Hematopoietic multipotent progenitor cell treated with erythropoietin and hydrocortisone succinate and interleukin-3 and kit ligand, for 4 days (in vitro differentiated cells): ENCODE data around the gene SMTNL2.
"Not testable (repeated sequence)": the region's sequence is repeated elsewhere in the genome, so short reads cannot be mapped to it uniquely, and the experiment has no call there.

Experiments
- DNase-seq: peaks from one replicate; pipeline ENCODE4 v3.0.0-alpha.2; 2015

SMTNL2 gene

GRCh38 chr17:4587195-4587594 is 2.9 kb downstream of the SMTNL2 start:
- DNase-seq, result no peak

GRCh38 chr17:4587803-4588202 is 3.5 kb downstream of the SMTNL2 start:
- DNase-seq, result peak; percentile 64

GRCh38 chr17:4588391-4588790 is 4.1 kb downstream of the SMTNL2 start:
- DNase-seq, result no peak

GRCh38 chr17:4588898-4589625 is 4.7 kb downstream of the SMTNL2 start:
- no peak for DNase-seq

- DNase-seq, result not testable (repeated sequence)
Observed at GRCh38 chr17:4590042-4590441, 5.7 kb downstream of the SMTNL2 start.

GRCh38 chr17:4590981-4591453 is 6.7 kb downstream of the SMTNL2 start:
- no peak for DNase-seq

GRCh38 chr17:4591529-4591928 is 7.2 kb downstream of the SMTNL2 start:
- DNase-seq, result no peak

GRCh38 chr17:4592240-4593005 is 8.1 kb downstream of the SMTNL2 start:
- DNase-seq, result no peak

- DNase-seq, result no peak
Observed at GRCh38 chr17:4593021-4593421, 8.7 kb downstream of the SMTNL2 start.

- no peak for DNase-seq
Observed at GRCh38 chr17:4594406-4594805, 10.1 kb downstream of the SMTNL2 start.

GRCh38 chr17:4594931-4595684 is 10.8 kb downstream of the SMTNL2 start:
- DNase-seq, result peak; percentile 88

- DNase-seq, result not testable (repeated sequence)
Observed at GRCh38 chr17:4595685-4596342, 11.5 kb downstream of the SMTNL2 start.

- no peak for DNase-seq
Observed at GRCh38 chr17:4596636-4597380, 12.5 kb downstream of the SMTNL2 start.

GRCh38 chr17:4597975-4598374 is 13.6 kb downstream of the SMTNL2 start:
- DNase-seq, result no peak

GRCh38 chr17:4598776-4599504 is 14.6 kb downstream of the SMTNL2 start:
- no peak for DNase-seq

- DNase-seq, result no peak
Observed at GRCh38 chr17:4599505-4600281, 15.4 kb downstream of the SMTNL2 start.

- no peak for DNase-seq
Observed at GRCh38 chr17:4600563-4600962, 16.2 kb downstream of the SMTNL2 start.

GRCh38 chr17:4601326-4601725 is 17.0 kb downstream of the SMTNL2 start:
- DNase-seq, result no peak

GRCh38 chr17:4602041-4602440 is 17.7 kb downstream of the SMTNL2 start:
- no peak for DNase-seq

- no peak for DNase-seq
Observed at GRCh38 chr17:4604111-4604644, 19.8 kb downstream of the SMTNL2 start.
